K562 (cell line): ENCODE results near the gene YTHDF1.

ENCODE experiments used
- BRCA1 ChIP-seq, 2 experiments: fragments of 450-650 bp in 1 of 2; sonication (generic) in 1 of 2; formaldehyde crosslinking in 1 of 2; IDR thresholded peaks; 2 replicates each; pipeline versions ENCODE4 v1.5.0 to v1.6.1; 2017 to 2020; ENCODE audit warnings: mild to moderate bottlenecking in 1 of 2, missing genetic modification reagents in 1 of 2
- CHCHD3 ChIP-seq: fragments of 250-450 bp; sonication (Bioruptor Pico); IDR thresholded peaks from 2 replicates; pipeline ENCODE4 v2.1.2; 2022; ENCODE audit warnings: mild to moderate bottlenecking
- CTCF ChIP-seq, 3 experiments: IDR thresholded peaks in 2 of 3; conservative IDR thresholded peaks in 1 of 3; 2 replicates each; pipeline ENCODE4 v1.5.1; 2011 to 2012; ENCODE audit warnings: low read length in 3 of 3, mild to moderate bottlenecking in 3 of 3, control low read depth in 2 of 3, improper control_type of control experiment in 1 of 3, inconsistent platforms in 1 of 3, low read depth in 1 of 3, mixed read lengths in 1 of 3, moderate library complexity in 1 of 3; ENCODE audit not compliant: insufficient read depth in 2 of 3
- EZH2 ChIP-seq: IDR thresholded peaks from 2 replicates; pipeline ENCODE4 v1.6.1; 2012; ENCODE audit warnings: low read depth, mild to moderate bottlenecking, inconsistent platforms, low read length, borderline replicate concordance
- IRF2 ChIP-seq: sonication (generic); formaldehyde crosslinking; IDR thresholded peaks from 2 replicates; pipeline ENCODE4 v1.8.1; 2022; ENCODE audit warnings: mild to moderate bottlenecking, missing genetic modification reagents
- LARP7 ChIP-seq: fragments of 450-650 bp; IDR thresholded peaks from 2 replicates; pipeline ENCODE4 v1.6.1; 2016
- MYNN ChIP-seq, 2 experiments: sonication (generic); formaldehyde crosslinking in 1 of 2; IDR thresholded peaks; 2 replicates each; pipeline versions ENCODE4 v1.5.0 to v1.6.1; 2016 to 2020; ENCODE audit warnings: antibody characterized with exemption in 1 of 2, missing genetic modification reagents in 1 of 2
- NCOA2 ChIP-seq, 2 experiments: fragments of 450-650 bp; IDR thresholded peaks; 2 replicates each; pipeline ENCODE4 v1.6.1; 2018; ENCODE audit warnings: mild to moderate bottlenecking in 2 of 2, moderate library complexity in 1 of 2; ENCODE audit not compliant: partially characterized antibody in 2 of 2
- NR3C1 ChIP-seq: sonication (generic); formaldehyde crosslinking; IDR thresholded peaks from 2 replicates; pipeline ENCODE4 v1.8.1; 2022; ENCODE audit warnings: missing genetic modification reagents
- NRF1 ChIP-seq, 2 experiments: fragments of 450-650 bp; IDR thresholded peaks in 1 of 2; conservative IDR thresholded peaks in 1 of 2; 2 replicates each; pipeline ENCODE4 v1.6.1; 2014; ENCODE audit warnings: mild to moderate bottlenecking in 2 of 2
- PML ChIP-seq: IDR thresholded peaks from 2 replicates; pipeline ENCODE4 v1.6.1; 2012; ENCODE audit warnings: low read length, inconsistent platforms
- RFX5 ChIP-seq: IDR thresholded peaks from 2 replicates; pipeline ENCODE4 v1.6.1; 2011; ENCODE audit warnings: low read depth, mild to moderate bottlenecking, improper control_type of control experiment, low read length
- SETDB1 ChIP-seq: IDR thresholded peaks from one replicate; pipeline ENCODE4 v1.6.1; 2012; ENCODE audit warnings: low read length, control low read depth, inconsistent platforms
- ZBTB2 ChIP-seq: fragments of 450-650 bp; IDR thresholded peaks from 2 replicates; pipeline ENCODE4 v1.6.1; 2016; ENCODE audit warnings: antibody characterized with exemption

DNA sequence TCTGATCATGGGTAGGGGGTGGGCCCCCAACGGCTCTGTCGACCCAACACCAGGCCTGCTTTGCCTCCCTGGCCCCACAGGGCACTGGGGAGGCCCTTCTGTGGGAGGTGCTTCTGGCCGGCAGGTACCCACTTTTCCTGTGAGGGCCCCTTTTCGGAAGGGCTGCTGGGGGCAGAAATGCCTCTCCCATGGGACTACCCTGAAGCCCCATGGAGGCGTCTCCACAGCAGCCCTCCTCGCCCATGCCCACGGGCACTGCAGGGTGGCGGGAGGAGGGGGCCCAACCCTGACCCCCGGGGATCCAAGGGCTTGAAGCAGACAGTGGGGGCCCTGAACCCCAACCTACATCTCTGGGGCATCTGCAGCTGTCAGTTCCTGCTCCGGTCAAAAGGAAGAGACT, 22.1 kb upstream of the YTHDF1 start:
- TF ChIP-seq EZH2 (no peak), CHCHD3 (CRISPR knock-in tag) (no peak), PML (no peak), CTCF (IDR thresholded peaks at IDR 0.05 in 2 of 3, conservative IDR thresholded peaks at IDR 0.05 in 1 of 3; ENCODE audit: insufficient read depth in 2 of 3, low read depth in 1 of 3, low read length in 3 of 3) (no peak), NCOA2 (IDR thresholded peaks at IDR 0.05; ENCODE audit: partially characterized antibody in 2 of 2) (no peak), BRCA1 (IDR thresholded peaks at IDR 0.05) (no peak), BRCA1 (CRISPR knock-in tag; IDR thresholded peaks at IDR 0.05) (no peak), RFX5 (no peak), LARP7 (no peak), NRF1 (conservative IDR thresholded peaks at IDR 0.05 in 1 of 2, IDR thresholded peaks at IDR 0.05 in 1 of 2) (no peak), MYNN (IDR thresholded peaks at IDR 0.05) (no peak), MYNN (CRISPR knock-in tag; IDR thresholded peaks at IDR 0.05) (no peak), NR3C1 (CRISPR knock-in tag) (no peak), ZBTB2 (no peak), IRF2 (CRISPR knock-in tag) (no peak), SETDB1 (no peak)
